WTC11 (cell line): ENCODE data around the gene ABCB8. TPM values are rescaled to one million over a fixed set of nuclear protein-coding genes. Genes with fewer than 3 reads are reported as not detected.

Source experiments
- ATAC-seq: fragments of 200-7000 bp; cut with Tn5 transposase; 2 replicates; pipeline ENCODE4 v1.10.0; 2021; ENCODE audit warnings: mild to moderate bottlenecking, moderate library complexity
- CTCF ChIA-PET: fragments of 300-600 bp; sonication (Branson Sonifier 250); formaldehyde crosslinking; loops from one replicate; lab custom pipeline; 2021; ENCODE audit warnings: antibody characterized with exemption; lab: Charles Lee
- POLR2A ChIA-PET: fragments of 350-600 bp; sonication (Branson Sonifier 250); formaldehyde crosslinking; loops from one replicate; lab custom pipeline; 2021; ENCODE audit warnings: antibody characterized with exemption; lab: Charles Lee
- DNase-seq: peaks from one replicate; pipeline ENCODE4 v3.0.0; 2021; ENCODE audit warnings: low spot score
- H3K27ac Mint-ChIP-seq: 2 replicates; pipeline ENCODE4 v1.8.0; 2021; ENCODE audit warnings: mixed read lengths
- H3K27me3 Mint-ChIP-seq: 2 replicates; pipeline ENCODE4 v1.8.0; 2021; ENCODE audit warnings: low read depth, mild to moderate bottlenecking, moderate library complexity, mixed read lengths
- H3K36me3 Mint-ChIP-seq: 2 replicates; pipeline ENCODE4 v1.8.0; 2021; ENCODE audit warnings: mixed read lengths
- H3K4me1 Mint-ChIP-seq: 2 replicates; pipeline ENCODE4 v1.8.0; 2022; ENCODE audit warnings: mixed read lengths
- H3K4me3 Mint-ChIP-seq: 2 replicates; pipeline ENCODE4 v1.8.0; 2021; ENCODE audit warnings: mild to moderate bottlenecking, moderate library complexity, mixed read lengths
- H3K9me3 Mint-ChIP-seq: 2 replicates; pipeline ENCODE4 v1.8.0; 2021; ENCODE audit warnings: mixed read lengths
- GRHL2 ChIP-seq: fragments of 250-450 bp; sonication (Bioruptor Pico); IDR thresholded peaks from 2 replicates; pipeline ENCODE4 v1.8.0; 2022; ENCODE audit warnings: mild to moderate bottlenecking, moderate library complexity; ENCODE audit not compliant: insufficient replicate concordance, severe bottlenecking
- JUN ChIP-seq: sonication (generic); formaldehyde crosslinking; IDR thresholded peaks from 2 replicates; pipeline ENCODE4 v1.8.0; 2023; ENCODE audit warnings: mild to moderate bottlenecking, missing genetic modification reagents
- SMAD3 ChIP-seq: sonication (generic); formaldehyde crosslinking; IDR thresholded peaks from 2 replicates; pipeline ENCODE4 v1.8.0; 2022; ENCODE audit warnings: missing genetic modification reagents, mild to moderate bottlenecking, borderline replicate concordance
- TCF7 ChIP-seq: sonication (generic); formaldehyde crosslinking; IDR thresholded peaks from 2 replicates; pipeline ENCODE4 v1.8.0; 2022; ENCODE audit warnings: mild to moderate bottlenecking, low read depth, missing genetic modification reagents, moderate library complexity
- ZNF416 ChIP-seq: fragments of 250-450 bp; sonication (Bioruptor Pico); IDR thresholded peaks from 2 replicates; pipeline ENCODE4 v1.9.0; 2021; ENCODE audit warnings: mild to moderate bottlenecking, inconsistent platforms
- total RNA-seq: library from RNA; stranded (reverse); gene quantifications from 3 replicates; pipeline ENCODE4 v1.2.3, GENCODE V29; 2021
- TF ChIP-seq, protein P1 (sequence below): sonication (generic); formaldehyde crosslinking; IDR thresholded peaks from 2 replicates; pipeline ENCODE4 v1.8.1; 2022; ENCODE audit warnings: mild to moderate bottlenecking, moderate library complexity, missing genetic modification reagents
- TF ChIP-seq, protein P2 (sequence below): sonication (generic); formaldehyde crosslinking; IDR thresholded peaks from 2 replicates; pipeline ENCODE4 v1.8.1; 2023; ENCODE audit warnings: mild to moderate bottlenecking, missing genetic modification reagents, borderline replicate concordance
- TF ChIP-seq, protein P3 (sequence below): fragments of 250-450 bp; sonication (Bioruptor Pico); IDR thresholded peaks from 2 replicates; pipeline ENCODE4 v2.1.2; 2022; ENCODE audit warnings: mild to moderate bottlenecking, moderate library complexity
- TF ChIP-seq, protein P4 (sequence below): fragments of 250-450 bp; sonication (Bioruptor Pico); IDR thresholded peaks from 2 replicates; pipeline ENCODE4 v1.9.0; 2021; ENCODE audit warnings: moderate library complexity, mild to moderate bottlenecking, inconsistent platforms, borderline replicate concordance
- TF ChIP-seq, protein P5 (sequence below): fragments of 250-450 bp; sonication (Bioruptor Pico); IDR thresholded peaks from 2 replicates; pipeline ENCODE4 v1.9.0; 2021; ENCODE audit warnings: mild to moderate bottlenecking
- TF ChIP-seq, protein P6 (sequence below): fragments of 250-450 bp; sonication (Bioruptor Pico); IDR thresholded peaks from 2 replicates; pipeline ENCODE4 v1.8.0; 2021; ENCODE audit warnings: mild to moderate bottlenecking

Gene ABCB8
- total RNA-seq, 1 experiment from 2014 or later, result 35.9 TPM

DNA sequence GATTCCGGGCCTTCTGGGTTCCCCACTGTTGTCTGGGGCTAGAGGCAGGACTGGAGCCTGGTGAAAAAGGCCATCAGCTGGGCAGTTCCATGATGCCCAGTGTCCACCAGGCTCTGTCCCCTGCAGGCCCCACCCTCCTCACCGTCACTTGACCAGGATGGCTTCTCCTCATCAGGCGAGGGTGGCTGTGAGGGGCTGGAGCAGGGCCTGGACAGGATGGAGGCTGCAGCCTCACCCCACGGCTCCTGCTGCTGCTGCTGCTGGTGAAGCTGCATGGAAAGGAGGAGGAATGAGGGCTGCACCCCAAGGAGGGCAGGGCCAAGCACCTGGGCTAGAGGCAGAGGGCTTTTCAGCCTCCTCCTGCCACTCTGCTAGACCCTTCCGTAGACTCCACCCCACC, 12.3 kb upstream of the ABCB8 start (continued):
- TF ChIP-seq, protein P1, sequence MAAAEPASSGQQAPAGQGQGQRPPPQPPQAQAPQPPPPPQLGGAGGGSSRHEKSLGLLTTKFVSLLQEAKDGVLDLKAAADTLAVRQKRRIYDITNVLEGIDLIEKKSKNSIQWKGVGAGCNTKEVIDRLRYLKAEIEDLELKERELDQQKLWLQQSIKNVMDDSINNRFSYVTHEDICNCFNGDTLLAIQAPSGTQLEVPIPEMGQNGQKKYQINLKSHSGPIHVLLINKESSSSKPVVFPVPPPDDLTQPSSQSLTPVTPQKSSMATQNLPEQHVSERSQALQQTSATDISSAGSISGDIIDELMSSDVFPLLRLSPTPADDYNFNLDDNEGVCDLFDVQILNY (CRISPR knock-in tag), result no peak

DNA sequence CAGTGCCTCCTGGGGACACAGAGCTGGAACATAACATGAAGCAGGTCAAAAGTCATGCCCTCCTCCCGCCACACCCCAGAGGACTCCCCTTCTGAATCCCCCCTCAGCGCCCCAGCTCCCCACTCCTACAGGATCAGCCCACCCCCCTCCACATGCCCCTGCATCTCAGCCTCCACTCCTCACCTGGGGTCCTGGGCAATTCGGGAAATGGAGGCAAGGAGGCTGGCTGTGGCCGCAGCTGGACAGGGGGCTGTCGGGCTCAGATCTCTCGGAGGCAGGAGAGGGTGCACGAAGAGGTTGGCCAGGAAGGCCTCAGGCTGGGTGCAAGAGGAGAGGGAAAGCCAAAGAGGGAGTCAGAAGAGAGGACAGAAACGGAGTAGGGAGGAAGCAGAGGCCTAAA, 11.7 kb upstream of the ABCB8 start:
- no peak for DNase-seq
- Mint-ChIP-seq H3K4me3 (no peak overlapping the region), H3K9me3 (no peaks in the 10 kb centered on the region), H3K4me1 (peaks cover 47% of the 10 kb centered on the region), H3K36me3 (no peaks in the 10 kb centered on the region), H3K27ac (no peak overlapping the region; the same call in 1 of the 2 replicates)
- ChIA-PET CTCF (interaction anchor here (0.6 to 6.3 kb wide), 7 partner anchors 8 to 94 kb away, joined by 3 to 112 read pairs (median 34); partner anchors contain the start of genes ABCB8 and NOS3), POLR2A (interaction anchor here (0.9 kb wide), 1 partner anchor 24 kb away, joined by 3 read pairs; no protein-coding TSS in a partner anchor)
- no peak for TF ChIP-seq TCF7 (CRISPR knock-in tag)
- TF ChIP-seq, protein P2, sequence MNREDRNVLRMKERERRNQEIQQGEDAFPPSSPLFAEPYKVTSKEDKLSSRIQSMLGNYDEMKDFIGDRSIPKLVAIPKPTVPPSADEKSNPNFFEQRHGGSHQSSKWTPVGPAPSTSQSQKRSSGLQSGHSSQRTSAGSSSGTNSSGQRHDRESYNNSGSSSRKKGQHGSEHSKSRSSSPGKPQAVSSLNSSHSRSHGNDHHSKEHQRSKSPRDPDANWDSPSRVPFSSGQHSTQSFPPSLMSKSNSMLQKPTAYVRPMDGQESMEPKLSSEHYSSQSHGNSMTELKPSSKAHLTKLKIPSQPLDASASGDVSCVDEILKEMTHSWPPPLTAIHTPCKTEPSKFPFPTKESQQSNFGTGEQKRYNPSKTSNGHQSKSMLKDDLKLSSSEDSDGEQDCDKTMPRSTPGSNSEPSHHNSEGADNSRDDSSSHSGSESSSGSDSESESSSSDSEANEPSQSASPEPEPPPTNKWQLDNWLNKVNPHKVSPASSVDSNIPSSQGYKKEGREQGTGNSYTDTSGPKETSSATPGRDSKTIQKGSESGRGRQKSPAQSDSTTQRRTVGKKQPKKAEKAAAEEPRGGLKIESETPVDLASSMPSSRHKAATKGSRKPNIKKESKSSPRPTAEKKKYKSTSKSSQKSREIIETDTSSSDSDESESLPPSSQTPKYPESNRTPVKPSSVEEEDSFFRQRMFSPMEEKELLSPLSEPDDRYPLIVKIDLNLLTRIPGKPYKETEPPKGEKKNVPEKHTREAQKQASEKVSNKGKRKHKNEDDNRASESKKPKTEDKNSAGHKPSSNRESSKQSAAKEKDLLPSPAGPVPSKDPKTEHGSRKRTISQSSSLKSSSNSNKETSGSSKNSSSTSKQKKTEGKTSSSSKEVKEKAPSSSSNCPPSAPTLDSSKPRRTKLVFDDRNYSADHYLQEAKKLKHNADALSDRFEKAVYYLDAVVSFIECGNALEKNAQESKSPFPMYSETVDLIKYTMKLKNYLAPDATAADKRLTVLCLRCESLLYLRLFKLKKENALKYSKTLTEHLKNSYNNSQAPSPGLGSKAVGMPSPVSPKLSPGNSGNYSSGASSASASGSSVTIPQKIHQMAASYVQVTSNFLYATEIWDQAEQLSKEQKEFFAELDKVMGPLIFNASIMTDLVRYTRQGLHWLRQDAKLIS (CRISPR knock-in tag), result no peak
- TF ChIP-seq, protein P3, sequence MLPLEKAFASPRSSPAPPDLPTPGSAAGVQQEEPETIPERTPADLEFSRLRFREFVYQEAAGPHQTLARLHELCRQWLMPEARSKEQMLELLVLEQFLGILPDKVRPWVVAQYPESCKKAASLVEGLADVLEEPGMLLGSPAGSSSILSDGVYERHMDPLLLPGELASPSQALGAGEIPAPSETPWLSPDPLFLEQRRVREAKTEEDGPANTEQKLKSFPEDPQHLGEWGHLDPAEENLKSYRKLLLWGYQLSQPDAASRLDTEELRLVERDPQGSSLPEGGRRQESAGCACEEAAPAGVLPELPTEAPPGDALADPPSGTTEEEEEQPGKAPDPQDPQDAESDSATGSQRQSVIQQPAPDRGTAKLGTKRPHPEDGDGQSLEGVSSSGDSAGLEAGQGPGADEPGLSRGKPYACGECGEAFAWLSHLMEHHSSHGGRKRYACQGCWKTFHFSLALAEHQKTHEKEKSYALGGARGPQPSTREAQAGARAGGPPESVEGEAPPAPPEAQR (CRISPR knock-in tag), result no peak
- TF ChIP-seq, protein P4, sequence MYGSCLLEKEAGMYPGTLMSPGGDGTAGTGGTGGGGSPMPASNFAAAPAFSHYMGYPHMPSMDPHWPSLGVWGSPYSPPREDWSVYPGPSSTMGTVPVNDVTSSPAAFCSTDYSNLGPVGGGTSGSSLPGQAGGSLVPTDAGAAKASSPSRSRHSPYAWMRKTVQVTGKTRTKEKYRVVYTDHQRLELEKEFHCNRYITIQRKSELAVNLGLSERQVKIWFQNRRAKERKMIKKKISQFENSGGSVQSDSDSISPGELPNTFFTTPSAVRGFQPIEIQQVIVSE (CRISPR knock-in tag), result no peak
- TF ChIP-seq JUN (CRISPR knock-in tag), result no peak
- TF ChIP-seq, all 79 proteins: peak for 0
- ATAC-seq, result no peak
- peaks cover 86% of the 10 kb centered on the region for H3K27me3 Mint-ChIP-seq

DNA sequence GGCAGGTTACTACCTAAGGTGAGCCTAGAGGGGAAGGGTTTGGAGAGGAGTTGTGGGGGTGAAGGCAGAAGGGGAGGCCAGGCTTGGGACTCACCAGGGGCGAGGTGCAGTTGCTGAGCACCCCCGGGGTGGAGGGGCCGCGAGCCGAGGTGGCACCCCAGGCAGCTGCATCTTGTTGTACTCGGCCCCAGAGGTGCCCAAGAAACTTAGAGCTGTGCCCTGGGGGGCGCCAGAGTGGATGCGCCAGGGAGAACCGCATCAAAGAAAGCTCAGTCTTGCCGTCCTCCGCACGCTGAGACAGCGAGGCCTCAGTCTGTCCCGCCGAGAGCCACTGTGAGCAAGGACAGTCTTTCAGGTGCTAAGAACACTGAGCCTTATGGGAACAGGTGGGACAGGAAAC, 11.3 kb upstream of the ABCB8 start:
- ATAC-seq (no peak), DNase-seq (no peak)
- TF ChIP-seq, protein P5, sequence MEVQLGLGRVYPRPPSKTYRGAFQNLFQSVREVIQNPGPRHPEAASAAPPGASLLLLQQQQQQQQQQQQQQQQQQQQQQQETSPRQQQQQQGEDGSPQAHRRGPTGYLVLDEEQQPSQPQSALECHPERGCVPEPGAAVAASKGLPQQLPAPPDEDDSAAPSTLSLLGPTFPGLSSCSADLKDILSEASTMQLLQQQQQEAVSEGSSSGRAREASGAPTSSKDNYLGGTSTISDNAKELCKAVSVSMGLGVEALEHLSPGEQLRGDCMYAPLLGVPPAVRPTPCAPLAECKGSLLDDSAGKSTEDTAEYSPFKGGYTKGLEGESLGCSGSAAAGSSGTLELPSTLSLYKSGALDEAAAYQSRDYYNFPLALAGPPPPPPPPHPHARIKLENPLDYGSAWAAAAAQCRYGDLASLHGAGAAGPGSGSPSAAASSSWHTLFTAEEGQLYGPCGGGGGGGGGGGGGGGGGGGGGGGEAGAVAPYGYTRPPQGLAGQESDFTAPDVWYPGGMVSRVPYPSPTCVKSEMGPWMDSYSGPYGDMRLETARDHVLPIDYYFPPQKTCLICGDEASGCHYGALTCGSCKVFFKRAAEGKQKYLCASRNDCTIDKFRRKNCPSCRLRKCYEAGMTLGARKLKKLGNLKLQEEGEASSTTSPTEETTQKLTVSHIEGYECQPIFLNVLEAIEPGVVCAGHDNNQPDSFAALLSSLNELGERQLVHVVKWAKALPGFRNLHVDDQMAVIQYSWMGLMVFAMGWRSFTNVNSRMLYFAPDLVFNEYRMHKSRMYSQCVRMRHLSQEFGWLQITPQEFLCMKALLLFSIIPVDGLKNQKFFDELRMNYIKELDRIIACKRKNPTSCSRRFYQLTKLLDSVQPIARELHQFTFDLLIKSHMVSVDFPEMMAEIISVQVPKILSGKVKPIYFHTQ (CRISPR knock-in tag), result no peak
- TF ChIP-seq ZNF416 (CRISPR knock-in tag) (no peak), GRHL2 (no peak), SMAD3 (CRISPR knock-in tag) (no peak)
- TF ChIP-seq, protein P6, sequence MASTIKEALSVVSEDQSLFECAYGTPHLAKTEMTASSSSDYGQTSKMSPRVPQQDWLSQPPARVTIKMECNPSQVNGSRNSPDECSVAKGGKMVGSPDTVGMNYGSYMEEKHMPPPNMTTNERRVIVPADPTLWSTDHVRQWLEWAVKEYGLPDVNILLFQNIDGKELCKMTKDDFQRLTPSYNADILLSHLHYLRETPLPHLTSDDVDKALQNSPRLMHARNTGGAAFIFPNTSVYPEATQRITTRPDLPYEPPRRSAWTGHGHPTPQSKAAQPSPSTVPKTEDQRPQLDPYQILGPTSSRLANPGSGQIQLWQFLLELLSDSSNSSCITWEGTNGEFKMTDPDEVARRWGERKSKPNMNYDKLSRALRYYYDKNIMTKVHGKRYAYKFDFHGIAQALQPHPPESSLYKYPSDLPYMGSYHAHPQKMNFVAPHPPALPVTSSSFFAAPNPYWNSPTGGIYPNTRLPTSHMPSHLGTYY (CRISPR knock-in tag), result no peak
- Mint-ChIP-seq H3K9me3 (no peaks in the 10 kb centered on the region), H3K27me3 (peaks cover 86% of the 10 kb centered on the region), H3K4me1 (peaks cover 47% of the 10 kb centered on the region), H3K4me3 (no peak overlapping the region), H3K36me3 (no peaks in the 10 kb centered on the region), H3K27ac (no peak overlapping the region)
- POLR2A ChIA-PET, result interaction anchor here (0.9 kb wide), 1 partner anchor 25 kb away, joined by 3 read pairs; no protein-coding TSS in a partner anchor
- CTCF ChIA-PET, result interaction anchor here (0.6 to 6.3 kb wide), 12 partner anchors 8 to 140 kb away, joined by 3 to 112 read pairs (median 22); partner anchors contain the start of genes ABCB8 and NOS3
